ENCODE results near the gene HBE1. TPM values are rescaled to one million over a fixed set of nuclear protein-coding genes. Genes with fewer than 3 reads are reported as not detected.

Gene HBE1
- total and polyA plus RNA-seq, 9 of the 15 experiments (the other 6 are each of a cell fraction or from before 2014, with no cell fraction given), result 612 to 10,250 (median 2,181) TPM

- TF ChIP-seq, protein P1, sequence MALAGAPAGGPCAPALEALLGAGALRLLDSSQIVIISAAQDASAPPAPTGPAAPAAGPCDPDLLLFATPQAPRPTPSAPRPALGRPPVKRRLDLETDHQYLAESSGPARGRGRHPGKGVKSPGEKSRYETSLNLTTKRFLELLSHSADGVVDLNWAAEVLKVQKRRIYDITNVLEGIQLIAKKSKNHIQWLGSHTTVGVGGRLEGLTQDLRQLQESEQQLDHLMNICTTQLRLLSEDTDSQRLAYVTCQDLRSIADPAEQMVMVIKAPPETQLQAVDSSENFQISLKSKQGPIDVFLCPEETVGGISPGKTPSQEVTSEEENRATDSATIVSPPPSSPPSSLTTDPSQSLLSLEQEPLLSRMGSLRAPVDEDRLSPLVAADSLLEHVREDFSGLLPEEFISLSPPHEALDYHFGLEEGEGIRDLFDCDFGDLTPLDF (CRISPR knock-in tag; IDR thresholded peaks at IDR 0.05), result no peak
- TF ChIP-seq KHSRP (IDR thresholded peaks at IDR 0.05), result no peak
- no peak for TF ChIP-seq DIDO1 (tag; IDR thresholded peaks at IDR 0.05; ENCODE audit: low read depth)
- no peak for TF ChIP-seq CGGBP1 (CRISPR knock-in tag; IDR thresholded peaks at IDR 0.05)
- TF ChIP-seq, protein P2, sequence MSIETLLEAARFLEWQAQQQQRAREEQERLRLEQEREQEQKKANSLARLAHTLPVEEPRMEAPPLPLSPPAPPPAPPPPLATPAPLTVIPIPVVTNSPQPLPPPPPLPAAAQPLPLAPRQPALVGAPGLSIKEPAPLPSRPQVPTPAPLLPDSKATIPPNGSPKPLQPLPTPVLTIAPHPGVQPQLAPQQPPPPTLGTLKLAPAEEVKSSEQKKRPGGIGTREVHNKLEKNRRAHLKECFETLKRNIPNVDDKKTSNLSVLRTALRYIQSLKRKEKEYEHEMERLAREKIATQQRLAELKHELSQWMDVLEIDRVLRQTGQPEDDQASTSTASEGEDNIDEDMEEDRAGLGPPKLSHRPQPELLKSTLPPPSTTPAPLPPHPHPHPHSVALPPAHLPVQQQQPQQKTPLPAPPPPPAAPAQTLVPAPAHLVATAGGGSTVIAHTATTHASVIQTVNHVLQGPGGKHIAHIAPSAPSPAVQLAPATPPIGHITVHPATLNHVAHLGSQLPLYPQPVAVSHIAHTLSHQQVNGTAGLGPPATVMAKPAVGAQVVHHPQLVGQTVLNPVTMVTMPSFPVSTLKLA (conservative IDR thresholded peaks at IDR 0.05), result no peak
- TF ChIP-seq FOXA3 (CRISPR knock-in tag; conservative IDR thresholded peaks at IDR 0.05 in 1 of 2, IDR thresholded peaks at IDR 0.05 in 1 of 2), result no peak
- no peak for TF ChIP-seq E2F4 (CRISPR knock-in tag; IDR thresholded peaks at IDR 0.05; ENCODE audit: low read depth)
- peak; percentile 80 for TF ChIP-seq MBD2 (IDR thresholded peaks at IDR 0.05; ENCODE audit: borderline replicate concordance, low read depth)
- no peak for TF ChIP-seq SRSF7 (optimal IDR thresholded peaks at IDR 0.05; ENCODE audit: low read depth, low read length)
- TF ChIP-seq ZBED1 (IDR thresholded peaks at IDR 0.05), result no peak; the same call in 1 of the 2 replicates
- 0 out of 2 replicates have a peak, but pooled peaks have one; percentile 43 for TF ChIP-seq ARID3A (IDR thresholded peaks at IDR 0.05; ENCODE audit: borderline replicate concordance, low read depth, low read length)
- TF ChIP-seq TOE1 (IDR thresholded peaks at IDR 0.05; ENCODE audit: borderline replicate concordance), result no peak
- TF ChIP-seq TOE1 (CRISPR knock-in tag; IDR thresholded peaks at IDR 0.05; ENCODE audit: borderline replicate concordance, low read depth), result no peak
- TF ChIP-seq, protein P3, sequence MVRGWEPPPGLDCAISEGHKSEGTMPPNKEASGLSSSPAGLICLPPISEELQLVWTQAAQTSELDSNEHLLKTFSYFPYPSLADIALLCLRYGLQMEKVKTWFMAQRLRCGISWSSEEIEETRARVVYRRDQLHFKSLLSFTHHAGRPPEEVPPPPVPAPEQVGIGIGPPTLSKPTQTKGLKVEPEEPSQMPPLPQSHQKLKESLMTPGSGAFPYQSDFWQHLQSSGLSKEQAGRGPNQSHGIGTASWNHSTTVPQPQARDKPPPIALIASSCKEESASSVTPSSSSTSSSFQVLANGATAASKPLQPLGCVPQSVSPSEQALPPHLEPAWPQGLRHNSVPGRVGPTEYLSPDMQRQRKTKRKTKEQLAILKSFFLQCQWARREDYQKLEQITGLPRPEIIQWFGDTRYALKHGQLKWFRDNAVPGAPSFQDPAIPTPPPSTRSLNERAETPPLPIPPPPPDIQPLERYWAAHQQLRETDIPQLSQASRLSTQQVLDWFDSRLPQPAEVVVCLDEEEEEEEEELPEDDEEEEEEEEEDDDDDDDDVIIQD (CRISPR knock-in tag; IDR thresholded peaks at IDR 0.05), result no peak
- no peak for TF ChIP-seq GABPB1 (CRISPR knock-in tag; IDR thresholded peaks at IDR 0.05)
- TF ChIP-seq PKNOX1 (IDR thresholded peaks at IDR 0.05), result 0 out of 2 replicates have a peak, but pooled peaks have one; percentile 14
- TF ChIP-seq KDM4B (IDR thresholded peaks at IDR 0.05; ENCODE audit: borderline replicate concordance in 2 of 2, low read depth in 1 of 2), result no peak
Observed at GRCh38 chr11:5284637-5285036, 14.9 kb upstream of the HBE1 start (continued).

All from K562 (cell line).